ENCODE measurements around the gene ARVCF. TPM values are rescaled to one million over a fixed set of nuclear protein-coding genes. Genes with fewer than 3 reads are reported as not detected.

ARVCF gene
- polyA plus RNA-seq, 1 of the 3 experiments (the other 2 are of a cell fraction), result 27.4 TPM

DNA sequence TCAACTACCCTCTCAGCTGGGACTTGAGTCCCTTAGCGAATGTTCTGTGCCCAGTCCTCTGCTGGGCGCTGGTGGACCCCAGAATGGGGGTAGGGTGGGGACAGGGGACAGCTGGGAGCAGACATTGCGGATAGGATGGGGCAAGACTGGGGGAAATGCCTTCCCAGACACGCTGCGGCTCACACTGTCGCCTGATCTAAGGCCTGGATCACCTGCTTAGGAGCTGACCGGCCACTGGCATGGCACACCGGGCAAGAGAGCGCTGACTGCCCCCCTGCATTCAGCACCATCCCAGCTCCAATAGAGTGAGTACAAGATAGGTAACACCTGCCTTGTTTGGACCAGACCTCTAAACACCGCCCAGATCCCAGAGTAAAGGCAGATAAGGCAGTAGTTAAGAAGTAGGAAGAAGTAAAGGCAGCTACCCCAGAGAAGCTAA is 1.4 kb downstream of the ARVCF start:
- CTCF ChIA-PET, result interaction anchor here (0.9 to 8.9 kb wide), 9 partner anchors 12 to 285 kb away, joined by 3 to 501 read pairs (median 6); no protein-coding TSS in a partner anchor
- WGBS (ENCODE audit: low lambda C conversion rate), result 91% methylated on average over 9 of the region's 10 CpGs
- peaks cover 0 to 56% of the 10 kb centered on the region in 2 experiments; a peak in 1 of 4 replicates for H3K4me1 ChIP-seq (ENCODE audit: control insufficient read depth in 1 of 2, insufficient read depth in 2 of 2, low read depth in 1 of 2, low read length in 1 of 2)
- H3K9me3 ChIP-seq, result no peaks in the 10 kb centered on the region
- no peaks in the 10 kb centered on the region for H3K79me2 ChIP-seq (ENCODE audit: insufficient read depth)
- H3K27me3 ChIP-seq (ENCODE audit: insufficient read depth), result no peaks in the 10 kb centered on the region
- no peak for DNase-seq
- H3K9me2 ChIP-seq, result no peaks in the 10 kb centered on the region
- POLR2A ChIA-PET, result interaction anchor here (0.5 to 4.8 kb wide), 4 partner anchors 24 to 53 kb away, joined by 3 to 63 read pairs (median 9); no protein-coding TSS in a partner anchor
- no peak overlapping the region for H3K4me2 ChIP-seq
- H4K20me1 ChIP-seq (ENCODE audit: insufficient read depth), result no peaks in the 10 kb centered on the region
- peaks cover 5% of the 10 kb centered on the region for H3F3A ChIP-seq (replicated peaks; ENCODE audit: insufficient read depth)
- no peak overlapping the region for H3K27ac ChIP-seq (ENCODE audit: low read depth in 2 of 2, low read length in 1 of 2)
- no peak overlapping the region for H2AFZ ChIP-seq (ENCODE audit: low read depth)
- TF ChIP-seq, protein P1, sequence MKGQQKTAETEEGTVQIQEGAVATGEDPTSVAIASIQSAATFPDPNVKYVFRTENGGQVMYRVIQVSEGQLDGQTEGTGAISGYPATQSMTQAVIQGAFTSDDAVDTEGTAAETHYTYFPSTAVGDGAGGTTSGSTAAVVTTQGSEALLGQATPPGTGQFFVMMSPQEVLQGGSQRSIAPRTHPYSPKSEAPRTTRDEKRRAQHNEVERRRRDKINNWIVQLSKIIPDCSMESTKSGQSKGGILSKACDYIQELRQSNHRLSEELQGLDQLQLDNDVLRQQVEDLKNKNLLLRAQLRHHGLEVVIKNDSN (IDR thresholded peaks at IDR 0.05; ENCODE audit: borderline replicate concordance, low read depth), result no peak
- TF ChIP-seq TEAD4 (IDR thresholded peaks at IDR 0.05; ENCODE audit: borderline replicate concordance, insufficient read depth), result no peak
- TF ChIP-seq, protein P2, sequence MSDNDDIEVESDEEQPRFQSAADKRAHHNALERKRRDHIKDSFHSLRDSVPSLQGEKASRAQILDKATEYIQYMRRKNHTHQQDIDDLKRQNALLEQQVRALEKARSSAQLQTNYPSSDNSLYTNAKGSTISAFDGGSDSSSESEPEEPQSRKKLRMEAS (IDR thresholded peaks at IDR 0.05; ENCODE audit: low read depth), result no peak
- TF ChIP-seq, protein P3, sequence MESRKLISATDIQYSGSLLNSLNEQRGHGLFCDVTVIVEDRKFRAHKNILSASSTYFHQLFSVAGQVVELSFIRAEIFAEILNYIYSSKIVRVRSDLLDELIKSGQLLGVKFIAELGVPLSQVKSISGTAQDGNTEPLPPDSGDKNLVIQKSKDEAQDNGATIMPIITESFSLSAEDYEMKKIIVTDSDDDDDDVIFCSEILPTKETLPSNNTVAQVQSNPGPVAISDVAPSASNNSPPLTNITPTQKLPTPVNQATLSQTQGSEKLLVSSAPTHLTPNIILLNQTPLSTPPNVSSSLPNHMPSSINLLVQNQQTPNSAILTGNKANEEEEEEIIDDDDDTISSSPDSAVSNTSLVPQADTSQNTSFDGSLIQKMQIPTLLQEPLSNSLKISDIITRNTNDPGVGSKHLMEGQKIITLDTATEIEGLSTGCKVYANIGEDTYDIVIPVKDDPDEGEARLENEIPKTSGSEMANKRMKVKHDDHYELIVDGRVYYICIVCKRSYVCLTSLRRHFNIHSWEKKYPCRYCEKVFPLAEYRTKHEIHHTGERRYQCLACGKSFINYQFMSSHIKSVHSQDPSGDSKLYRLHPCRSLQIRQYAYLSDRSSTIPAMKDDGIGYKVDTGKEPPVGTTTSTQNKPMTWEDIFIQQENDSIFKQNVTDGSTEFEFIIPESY (IDR thresholded peaks at IDR 0.05; ENCODE audit: borderline replicate concordance, low read depth), result no peak
- TF ChIP-seq GABPA (IDR thresholded peaks at IDR 0.05; ENCODE audit: low read depth), result no peak
- no peak for TF ChIP-seq FOXJ3 (CRISPR knock-in tag; IDR thresholded peaks at IDR 0.05)
- TF ChIP-seq, protein P4, sequence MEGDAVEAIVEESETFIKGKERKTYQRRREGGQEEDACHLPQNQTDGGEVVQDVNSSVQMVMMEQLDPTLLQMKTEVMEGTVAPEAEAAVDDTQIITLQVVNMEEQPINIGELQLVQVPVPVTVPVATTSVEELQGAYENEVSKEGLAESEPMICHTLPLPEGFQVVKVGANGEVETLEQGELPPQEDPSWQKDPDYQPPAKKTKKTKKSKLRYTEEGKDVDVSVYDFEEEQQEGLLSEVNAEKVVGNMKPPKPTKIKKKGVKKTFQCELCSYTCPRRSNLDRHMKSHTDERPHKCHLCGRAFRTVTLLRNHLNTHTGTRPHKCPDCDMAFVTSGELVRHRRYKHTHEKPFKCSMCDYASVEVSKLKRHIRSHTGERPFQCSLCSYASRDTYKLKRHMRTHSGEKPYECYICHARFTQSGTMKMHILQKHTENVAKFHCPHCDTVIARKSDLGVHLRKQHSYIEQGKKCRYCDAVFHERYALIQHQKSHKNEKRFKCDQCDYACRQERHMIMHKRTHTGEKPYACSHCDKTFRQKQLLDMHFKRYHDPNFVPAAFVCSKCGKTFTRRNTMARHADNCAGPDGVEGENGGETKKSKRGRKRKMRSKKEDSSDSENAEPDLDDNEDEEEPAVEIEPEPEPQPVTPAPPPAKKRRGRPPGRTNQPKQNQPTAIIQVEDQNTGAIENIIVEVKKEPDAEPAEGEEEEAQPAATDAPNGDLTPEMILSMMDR (IDR thresholded peaks at IDR 0.05), result no peak
- TF ChIP-seq RCOR1 (IDR thresholded peaks at IDR 0.05; ENCODE audit: low read length), result no peak
- TF ChIP-seq ELF1 (IDR thresholded peaks at IDR 0.05), result no peak
- TF ChIP-seq RFX5 (IDR thresholded peaks at IDR 0.05; ENCODE audit: low read length), result no peak
- TF ChIP-seq NFIC (IDR thresholded peaks at IDR 0.05; ENCODE audit: borderline replicate concordance), result no peak
- no peak for TF ChIP-seq GATA2 (CRISPR knock-in tag; IDR thresholded peaks at IDR 0.05)
- no peak for TF ChIP-seq SMC3 (IDR thresholded peaks at IDR 0.05; ENCODE audit: low read depth, low read length)
- TF ChIP-seq TCF12 (IDR thresholded peaks at IDR 0.05), result no peak
- H3K9ac ChIP-seq, result no peak overlapping the region
- H3K36me3 ChIP-seq (replicated peaks in 1 of 2; ENCODE audit: control insufficient read depth in 1 of 2, insufficient read depth in 2 of 2, low read length in 1 of 2), result no peaks in the 10 kb centered on the region
- no peak overlapping the region; a peak in 1 of 4 replicates for H3K4me3 ChIP-seq (ENCODE audit: low read depth in 2 of 2, low read length in 1 of 2)

Data from SK-N-SH (cell line).